HG03571 (cell line): ENCODE measurements around the gene AKAP8.
"Not testable (repeated sequence)": the region's sequence is repeated elsewhere in the genome, so short reads cannot be mapped to it uniquely, and the experiment has no call there.

Experiments used
- ATAC-seq: cut with Tn5 transposase; IDR thresholded peaks from one replicate; pipeline ENCODE4 v1.9.1; 2021; ENCODE audit not compliant: unreplicated experiment

Gene AKAP8

DNA sequence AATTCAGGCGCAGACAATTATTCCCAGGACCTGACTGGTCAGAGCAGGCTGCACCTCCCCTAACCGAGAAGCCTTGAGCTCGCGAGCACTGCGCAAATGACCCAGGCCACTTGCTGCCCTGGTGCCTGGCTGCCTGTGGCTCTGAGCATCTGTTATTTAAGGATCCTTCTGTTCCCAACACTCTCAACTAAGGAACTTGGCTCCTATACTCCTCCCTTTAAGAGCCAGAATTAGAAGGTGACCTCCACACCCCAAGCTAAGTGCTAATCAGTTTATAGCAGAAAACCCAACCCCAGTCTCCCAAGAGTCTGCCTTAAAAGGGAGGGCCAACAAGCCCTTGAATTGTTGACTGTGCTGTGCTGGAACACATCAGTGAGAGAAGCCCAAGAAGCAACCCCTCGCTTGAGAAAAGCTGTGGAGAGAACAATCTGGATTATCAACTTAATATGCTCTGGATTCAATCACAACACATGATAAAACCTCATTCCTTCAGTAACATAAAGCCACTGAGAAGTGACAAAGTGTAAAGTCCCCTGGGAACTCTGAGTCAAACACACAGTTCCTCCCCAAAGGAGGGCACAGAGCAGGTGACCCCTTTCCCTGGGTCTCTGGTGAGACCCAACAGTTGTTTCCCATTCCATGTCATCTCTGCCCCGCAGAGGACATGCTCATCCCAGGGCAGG, 24.7 kb upstream of the AKAP8 start:
- no peak for ATAC-seq

DNA sequence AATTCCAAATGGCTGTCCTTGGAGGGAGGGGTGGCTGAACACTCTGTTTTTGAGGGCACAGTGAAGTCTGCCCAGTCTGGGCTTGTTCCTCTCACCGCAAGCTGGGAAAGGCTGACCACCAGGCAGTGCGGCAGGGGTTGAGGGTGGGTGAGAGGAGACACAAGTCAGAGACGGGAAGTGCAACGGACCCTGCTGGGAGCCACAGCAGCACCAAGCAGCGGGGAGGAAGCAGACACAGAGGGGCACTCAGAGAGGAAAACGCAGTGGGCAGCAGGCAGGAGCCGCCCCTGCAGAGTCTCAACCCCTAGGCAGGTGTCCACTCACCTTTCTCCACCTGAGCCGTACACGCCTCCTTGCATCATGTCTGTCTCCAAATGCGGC, 23.6 kb upstream of the AKAP8 start:
- no peak for ATAC-seq

DNA sequence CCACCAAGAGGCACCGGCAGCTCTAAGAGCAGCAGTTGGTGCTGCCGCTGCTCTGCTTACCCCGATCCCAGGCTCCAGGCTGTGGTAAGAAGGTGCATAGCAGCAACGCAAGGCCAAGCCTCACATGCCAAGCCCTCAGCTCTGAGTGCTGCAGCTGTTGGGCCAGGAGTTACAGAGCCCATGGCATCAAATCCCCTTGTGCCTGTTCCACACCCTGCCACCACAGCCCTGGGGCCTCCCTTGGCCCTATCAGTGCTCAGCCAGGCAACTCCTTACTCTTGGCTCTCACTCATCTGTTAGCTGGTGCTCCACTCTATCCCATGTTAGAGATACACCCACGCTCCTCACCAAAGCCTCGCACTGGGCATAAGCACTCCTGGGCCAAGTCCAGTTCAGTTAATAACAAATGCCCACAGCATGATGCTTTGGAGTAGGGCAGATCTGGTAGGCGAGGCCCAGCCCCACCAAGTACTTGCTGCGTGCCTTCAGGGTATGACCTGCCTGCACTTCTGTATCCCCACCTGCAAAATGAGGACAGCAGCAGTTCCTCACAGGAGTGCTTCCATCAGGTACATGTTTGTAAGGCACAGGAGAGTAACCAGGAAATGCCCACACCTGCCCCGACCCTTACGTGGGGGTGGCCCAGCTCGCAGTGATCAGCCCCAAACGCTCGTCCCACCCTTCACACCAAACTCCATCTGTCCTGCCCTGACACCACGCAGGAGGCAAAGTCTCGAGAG, 23.0 kb upstream of the AKAP8 start:
- no peak for ATAC-seq

DNA sequence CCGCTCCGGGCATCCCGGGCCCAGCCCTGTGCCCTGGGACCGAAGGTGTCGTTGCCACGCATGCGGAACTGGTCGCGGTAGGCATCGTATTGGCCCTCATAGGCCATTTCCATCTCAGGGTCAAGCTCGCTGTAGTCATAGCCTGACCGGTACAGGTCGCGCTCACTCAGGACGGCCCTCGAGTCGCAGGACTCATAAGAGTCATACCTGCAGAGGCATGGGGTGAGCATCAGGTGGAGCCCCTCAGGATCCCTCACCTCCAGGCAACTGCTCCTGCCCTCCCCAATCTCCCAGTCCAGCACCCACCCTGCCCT, 21.8 kb upstream of the AKAP8 start:
- ATAC-seq: no peak

DNA sequence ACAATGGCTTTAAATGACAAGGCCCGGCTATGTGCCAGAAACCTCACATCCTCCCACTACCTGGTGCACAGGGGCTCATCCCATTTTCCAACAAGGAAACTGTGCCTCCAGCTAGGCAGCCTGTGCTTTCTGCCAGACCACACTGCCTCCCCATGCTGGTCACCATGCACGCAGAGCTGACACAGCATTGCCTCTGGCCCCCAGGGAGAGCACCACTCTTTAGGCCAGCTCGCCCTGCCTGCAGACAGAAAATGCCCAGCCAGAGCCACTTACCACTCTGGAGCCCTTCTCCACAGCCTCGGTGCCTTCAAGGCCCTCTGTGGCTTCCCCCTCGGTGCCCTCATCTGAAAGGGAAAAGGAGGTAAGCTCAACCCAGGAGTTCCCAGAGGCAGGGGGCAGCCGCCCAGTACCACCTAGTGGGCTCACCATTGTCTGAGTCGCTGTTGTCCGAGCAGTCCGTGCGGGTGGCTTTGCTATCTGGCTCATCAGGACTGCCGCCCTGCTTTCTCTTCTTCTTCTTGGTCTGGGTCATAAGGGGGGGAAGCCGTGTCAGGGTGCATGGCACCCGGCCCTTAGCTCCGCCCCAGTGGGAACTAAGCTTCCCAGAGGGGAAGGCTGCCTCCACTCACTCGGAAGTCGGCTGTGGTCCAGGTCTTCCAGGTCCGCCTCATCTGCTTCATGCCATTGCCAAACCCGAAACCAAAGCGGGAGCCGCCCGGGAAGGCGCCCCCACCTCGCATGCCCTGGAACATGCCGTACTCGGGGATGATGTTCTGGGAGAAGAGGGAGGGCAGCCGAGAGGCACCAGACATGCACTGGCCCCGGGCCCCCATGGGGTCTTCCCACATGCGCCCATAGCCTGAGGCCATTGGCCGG, 21.2 kb upstream of the AKAP8 start:
- no peak for ATAC-seq

DNA sequence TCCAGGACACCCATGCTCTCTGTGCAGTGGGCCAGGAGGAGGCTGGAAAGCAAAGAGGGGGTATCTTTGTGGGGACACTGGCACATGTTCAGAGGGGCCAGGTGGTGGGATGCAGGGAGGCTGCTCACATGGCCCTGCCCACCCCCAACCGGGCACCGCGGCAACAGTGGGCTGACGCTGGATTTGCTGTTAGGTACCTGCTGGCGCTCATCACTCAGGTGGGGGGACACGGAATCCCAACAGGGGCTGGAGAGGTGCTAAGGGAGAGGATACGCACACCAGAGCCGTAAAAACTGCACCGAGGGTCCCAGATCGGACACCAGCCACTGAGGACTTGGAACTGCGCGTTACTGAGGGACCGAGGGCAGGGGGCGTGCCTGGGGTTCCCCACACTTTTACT, 20.0 kb upstream of the AKAP8 start:
- no peak for ATAC-seq

DNA sequence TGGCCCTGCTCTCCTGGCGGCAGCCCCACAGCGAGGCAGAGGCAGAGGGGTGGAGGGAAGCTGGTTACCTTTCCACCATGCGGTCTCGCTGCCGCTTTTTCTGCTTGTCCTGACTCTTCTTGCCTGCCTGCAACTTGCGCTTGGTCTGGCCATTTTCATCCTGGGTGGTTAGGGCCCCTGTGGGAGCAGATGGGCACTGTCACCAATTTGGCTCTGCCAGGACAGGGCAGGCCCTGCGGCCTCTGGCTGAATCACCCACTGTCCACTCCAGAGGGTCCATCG, 19.6 kb upstream of the AKAP8 start:
- no peak for ATAC-seq

DNA sequence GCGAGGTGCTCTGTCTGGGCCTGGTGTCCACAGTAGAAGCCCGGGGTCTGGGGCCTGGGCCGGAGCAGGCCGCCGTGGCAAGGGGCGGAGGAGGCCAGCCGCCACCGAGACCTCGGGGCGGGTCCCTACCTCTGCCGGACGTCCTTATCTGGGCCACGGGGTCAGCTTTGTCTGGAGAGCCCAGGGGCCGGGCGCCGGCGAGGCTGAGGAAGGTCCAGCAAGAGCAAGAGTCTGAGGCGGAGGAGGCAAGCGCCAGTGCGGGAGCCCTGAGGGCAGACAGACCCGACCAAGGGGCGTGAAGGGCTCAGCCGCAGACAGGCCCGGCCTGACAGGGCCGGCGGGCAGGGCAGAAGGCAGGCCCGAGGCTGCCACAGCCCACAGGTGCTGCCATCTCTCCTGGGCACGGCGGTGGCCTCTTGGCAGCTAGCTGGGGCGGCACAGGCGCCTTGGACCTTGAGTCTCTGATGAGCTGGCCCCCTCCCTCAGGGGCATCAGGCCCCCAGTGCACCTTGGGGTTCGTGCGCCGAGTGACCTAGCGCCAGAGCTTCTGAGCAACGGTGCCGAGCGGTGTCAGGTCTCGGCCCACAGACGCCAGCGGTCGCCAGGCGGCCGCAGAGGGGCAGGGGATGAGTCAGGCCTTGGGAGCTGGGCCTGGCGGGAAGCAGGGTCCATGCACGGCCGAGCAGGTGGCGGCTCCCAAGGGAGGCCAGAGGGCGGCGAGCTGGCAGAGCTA, 19.1 kb upstream of the AKAP8 start:
- ATAC-seq: no peak

DNA sequence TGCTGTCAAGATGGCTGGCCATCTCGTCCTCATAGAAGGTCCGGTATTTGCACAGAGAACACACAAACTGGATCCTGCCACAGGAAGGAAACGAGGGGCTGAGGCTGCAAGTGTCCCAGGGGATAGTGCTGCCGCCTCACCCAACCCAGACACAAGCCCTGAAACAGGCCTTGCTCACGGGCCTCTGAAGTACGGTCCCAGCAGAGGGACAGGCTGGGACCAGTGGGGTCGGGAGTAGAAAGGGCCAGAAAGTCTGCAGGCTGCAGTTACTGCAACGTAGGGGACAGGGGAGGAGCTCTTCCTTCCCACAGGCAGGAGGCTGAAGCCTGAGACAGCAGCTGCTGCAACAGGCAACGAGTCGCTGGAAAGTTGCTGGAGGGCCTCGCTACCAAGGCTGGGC, 18.2 kb upstream of the AKAP8 start:
- no peak for ATAC-seq

DNA sequence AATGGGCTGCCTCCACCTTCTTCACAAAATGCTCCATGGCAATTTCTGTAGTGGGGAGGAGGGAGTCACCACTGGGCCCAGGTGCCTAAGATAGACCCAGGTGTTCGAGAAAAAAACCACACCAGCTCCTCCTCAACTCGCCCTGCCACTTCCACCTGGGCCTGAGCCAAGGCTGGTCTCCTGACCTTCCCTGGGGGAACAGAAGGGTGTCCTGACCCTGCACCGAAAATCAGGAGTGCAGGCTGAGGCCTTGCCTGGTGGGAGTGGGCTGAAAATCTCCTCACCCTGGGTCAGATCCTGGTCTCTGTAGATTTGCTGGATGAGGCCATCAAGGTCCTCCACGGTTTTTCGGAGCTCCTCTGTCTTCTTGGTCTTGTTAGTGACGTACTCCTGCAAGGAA, 17.6 kb upstream of the AKAP8 start:
- ATAC-seq: no peak

DNA sequence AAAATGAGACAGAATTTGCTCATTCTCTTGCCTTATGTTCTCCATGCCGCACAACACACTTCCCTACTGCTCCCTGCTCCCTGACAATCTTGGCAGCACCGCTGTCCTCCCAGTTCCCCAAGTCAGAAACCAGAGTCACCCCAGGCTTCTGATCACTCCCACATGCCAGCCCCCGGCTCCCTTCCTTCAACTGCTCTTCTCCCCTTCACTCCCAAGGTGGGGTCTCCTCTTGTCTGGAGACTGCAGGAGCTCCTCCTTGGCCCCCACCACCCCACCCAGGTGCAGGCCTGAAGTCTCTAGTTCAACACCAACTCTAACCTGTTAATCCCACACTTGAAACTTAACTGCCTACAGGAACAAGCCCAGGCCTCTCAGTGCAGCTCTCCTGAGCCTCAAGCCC, 16.8 kb upstream of the AKAP8 start:
- ATAC-seq: no peak

DNA sequence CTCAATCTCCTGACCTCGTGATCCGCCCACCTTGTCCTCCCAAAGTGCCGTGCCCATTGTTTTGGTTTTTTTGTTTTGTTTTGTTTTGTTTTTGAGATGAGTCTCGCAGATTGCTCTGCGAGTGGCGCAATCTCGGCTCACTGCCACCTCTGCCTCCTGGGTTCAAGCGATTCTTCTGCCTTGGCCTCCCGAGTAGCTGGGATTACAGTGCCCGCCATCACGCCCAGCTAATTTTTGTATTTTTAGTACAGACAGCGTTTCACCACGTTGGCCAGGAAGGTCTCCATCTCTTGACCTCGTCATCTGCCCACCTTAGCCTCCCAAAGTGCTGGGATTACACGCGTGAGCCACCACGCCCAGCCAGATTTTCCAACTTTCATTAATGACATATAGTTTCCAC, 15.7 kb upstream of the AKAP8 start:
- not testable (repeated sequence) for ATAC-seq

DNA sequence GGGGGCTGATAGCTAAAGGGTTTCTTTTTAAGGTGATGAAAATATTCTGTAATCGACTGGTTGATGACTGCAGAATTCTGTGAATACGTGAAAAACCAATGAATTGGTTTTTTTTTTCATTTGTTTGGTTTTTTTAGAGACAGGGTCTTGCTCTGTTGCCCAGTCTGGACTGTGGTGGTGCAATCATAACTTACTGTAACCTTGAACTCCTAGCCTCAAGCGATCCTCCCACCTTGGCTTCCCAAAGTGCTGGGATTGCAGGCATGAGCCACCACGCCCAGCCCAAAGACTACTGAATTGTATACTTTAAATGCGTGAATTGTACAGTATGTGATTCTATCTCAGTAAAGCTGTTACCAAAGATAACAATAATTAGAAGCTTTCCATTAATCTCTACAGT, 14.8 kb upstream of the AKAP8 start:
- no peak for ATAC-seq

DNA sequence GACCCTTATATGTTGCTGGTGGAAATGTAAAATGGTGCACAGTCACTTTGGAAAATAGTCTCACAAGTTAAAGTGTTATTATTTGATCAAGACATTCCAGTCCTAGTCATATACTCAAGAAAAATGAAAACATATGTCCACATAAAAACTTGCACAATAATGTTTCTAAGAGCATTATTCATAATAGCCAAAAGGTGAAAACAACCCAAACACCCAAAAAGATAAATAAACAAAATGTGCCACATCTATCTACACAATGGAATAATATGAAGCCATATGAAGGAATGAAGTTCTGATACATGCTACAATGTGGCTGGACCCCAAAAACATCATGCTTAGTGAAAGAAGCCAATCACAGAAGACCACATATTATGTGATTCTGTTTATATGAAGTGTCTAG, 14.4 kb upstream of the AKAP8 start:
- ATAC-seq: no peak

DNA sequence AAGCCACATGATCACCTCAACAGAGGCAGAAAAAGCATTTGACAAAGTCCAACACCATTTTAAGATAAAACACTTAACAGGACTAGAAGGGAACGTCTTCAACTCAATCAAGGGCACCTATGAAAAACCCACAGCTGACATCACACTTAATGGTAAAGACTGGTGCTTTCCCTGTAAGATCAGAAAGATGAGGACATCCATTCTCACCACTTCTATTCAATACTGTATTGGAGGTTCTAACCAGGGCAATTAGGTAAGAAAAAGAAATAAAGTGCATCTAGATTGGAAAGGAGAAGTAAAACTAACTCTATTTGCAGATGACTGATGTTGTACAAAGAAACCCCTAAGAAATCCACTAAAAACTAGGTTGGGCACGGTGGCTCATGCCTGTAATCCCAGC, 11.2 kb upstream of the AKAP8 start:
- no peak for ATAC-seq

DNA sequence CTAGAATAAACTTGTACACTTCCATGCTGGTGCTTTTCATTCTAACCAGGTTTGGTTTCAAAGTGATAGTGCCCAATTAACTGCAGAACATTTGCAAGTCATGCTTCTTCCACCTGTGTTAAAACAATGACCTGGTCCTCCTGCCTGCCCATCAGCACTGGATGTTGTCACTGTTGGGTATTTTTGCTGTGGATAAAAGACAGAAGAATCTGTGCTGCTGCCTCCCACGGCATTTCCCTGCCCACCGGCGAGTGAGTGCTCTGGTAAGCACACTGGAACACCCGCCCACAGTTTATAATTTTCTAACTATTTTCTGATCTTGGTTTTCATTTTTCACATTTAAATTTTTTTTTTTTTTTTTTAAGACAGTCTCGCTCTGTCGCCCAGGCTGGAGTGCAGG, 2.3 kb upstream of the AKAP8 start:
- ATAC-seq: no peak

DNA sequence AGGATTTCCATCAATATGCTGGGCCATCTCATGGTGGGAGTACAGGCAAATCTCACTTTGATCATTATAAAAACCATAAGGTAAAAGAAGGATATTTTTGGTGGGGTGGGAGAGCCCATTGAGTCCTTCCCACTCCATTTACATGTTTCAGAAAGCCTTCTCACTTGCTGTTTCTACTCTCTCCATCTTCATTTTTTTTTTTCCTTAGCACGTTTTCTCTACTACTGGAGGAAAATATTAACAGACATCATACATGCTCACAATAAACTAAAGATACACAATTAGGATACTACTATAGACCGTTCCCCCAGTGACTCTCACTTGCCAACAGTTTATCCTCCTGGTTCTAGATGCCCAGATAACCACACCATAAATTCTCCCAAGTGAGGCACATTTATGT, 1.8 kb upstream of the AKAP8 start:
- ATAC-seq: no peak

DNA sequence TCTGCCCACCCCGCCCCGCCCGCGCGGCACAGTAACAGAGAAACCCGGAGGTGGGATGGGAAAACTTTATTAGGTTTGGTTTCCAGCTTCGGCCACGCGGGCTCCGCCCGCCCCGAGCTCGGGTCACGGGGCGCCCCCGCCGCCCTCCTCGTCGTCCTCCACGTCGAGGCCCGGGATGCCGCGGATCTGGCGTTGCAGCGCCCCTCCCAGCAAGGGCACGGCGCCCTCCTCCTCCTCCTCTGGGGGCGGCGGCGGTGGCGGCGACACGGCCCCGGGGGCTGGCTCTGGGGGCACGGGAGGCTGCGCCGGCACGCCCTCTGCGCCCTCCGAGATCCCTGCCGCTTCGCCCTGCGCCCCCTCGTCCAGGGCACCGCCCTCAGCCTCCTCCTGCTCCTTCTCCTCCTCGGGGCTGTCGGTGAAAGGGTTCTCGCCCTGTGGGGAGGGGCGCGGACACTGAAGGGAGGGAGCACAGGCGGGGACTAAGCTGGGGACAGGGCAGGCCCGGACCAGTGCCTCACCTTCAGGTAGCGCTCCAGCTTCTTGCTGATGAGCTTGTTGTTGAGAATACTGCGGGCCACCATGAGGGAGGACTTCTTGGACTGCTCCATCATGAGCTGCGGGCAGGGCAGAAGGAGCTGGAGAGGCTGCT, 536 bp upstream of the AKAP8 start:
- ATAC-seq: peak; percentile 41

DNA sequence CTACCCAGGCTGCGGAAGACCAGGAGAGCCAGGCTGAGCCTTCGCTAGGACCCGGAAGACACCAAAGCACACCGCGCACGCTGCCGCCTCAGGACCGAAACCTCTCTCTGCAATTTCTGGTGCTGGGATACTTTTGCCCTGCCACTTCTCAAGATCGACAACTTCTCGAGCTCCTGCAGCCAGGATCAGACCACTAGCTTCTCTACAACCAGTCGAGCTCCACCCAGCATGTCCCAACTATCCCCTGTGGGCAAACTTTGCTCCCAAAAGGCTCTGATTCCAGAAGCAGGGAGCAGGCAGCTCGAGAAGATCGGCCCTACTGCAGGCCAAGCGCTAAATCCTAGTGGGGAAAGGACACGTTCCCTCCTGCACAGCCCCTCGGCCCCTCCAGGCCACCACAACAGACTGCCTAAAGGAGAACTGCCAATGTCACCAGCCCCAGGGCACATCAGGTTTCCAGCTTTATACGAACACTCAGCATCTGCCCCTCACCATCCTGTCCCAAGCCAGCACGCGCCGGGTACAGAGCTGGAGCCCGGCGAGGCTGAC, 979 bp downstream of the AKAP8 start:
- ATAC-seq: no peak

DNA sequence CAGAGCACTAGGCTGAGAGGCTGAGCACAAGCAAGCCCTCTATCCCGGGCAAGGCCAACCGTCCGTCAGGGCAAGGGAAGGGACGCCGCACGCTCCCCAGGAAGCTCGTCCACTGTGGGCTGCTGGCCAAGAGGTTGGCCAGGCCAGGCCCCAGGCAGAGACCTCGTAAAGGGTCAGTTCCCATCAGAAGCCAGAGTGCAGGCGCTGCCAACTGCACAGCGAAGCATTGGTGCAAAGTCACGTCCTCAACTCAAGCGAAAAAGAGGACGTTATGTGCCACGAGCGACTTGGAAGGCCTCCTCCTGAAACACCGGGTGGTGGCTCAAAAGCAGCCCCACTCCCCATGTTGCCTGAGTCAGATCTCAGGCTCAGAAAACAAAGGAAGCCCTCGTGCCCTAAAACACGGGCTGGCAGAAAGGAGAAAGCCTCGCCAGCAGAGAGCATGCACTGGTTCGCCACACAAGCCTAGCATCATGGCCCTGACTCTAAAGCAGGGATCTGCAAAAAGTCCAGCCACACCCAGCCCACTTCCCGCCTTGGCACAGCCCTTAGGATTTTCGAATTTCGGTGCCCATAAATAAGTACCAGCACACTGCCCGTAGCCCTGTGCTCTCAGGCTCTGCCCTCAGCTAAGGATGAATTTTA, 4.7 kb downstream of the AKAP8 start:
- no peak for ATAC-seq
